ENCODE results near the gene GLRA3.
A peak's percentile ranks its signal among the peaks of the same experiment; 100 is the strongest.
"Not testable (repeated sequence)": the region's sequence is repeated elsewhere in the genome, so short reads cannot be mapped to it uniquely, and the experiment has no call there.

The GLRA3 gene

DNA sequence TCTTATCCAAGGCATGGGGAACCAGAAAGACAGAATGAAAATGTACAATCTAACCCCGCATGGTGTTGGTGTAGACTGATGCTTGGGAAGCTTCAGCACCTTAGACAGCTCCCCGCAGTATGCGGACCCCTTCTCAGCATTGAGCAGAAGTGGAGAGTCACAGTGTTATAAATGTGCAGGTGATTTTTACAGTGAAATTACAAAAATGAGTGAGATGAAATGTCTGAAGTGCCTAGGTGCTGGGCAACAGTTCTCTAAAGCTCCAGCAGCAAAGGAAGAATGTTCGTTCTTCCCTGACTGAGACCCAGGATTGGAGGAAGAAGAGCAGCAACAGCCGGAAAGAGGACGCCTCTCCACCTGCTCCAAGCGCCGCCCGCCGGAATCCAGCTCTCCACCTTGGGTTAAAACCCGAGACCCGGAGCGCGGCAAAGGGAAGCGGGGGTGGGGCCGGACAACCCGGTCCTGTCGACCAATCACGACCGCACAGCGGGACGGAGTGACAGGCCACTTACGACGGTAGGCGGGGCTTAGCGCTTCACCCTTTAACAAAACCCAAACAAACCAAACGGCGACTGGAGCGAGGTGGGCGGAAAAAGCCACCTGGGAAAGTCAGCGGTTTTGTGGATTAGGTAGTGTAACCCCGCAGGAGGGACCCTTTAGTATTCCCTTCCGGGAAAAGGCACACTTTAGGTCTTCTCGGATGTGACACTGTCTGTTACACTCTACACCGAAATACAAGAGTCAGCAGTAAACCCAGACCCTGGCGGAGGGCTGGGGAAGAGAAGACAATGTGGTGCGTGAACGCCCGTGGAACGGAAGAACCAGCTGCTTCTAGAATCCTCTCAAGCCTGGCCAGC, at the start of gene GLRA3:
Gene GLRA3, minus strand, starts transcription at position 403 of the 857 bp plus-strand sequence. CDS start 436 bp downstream, outside the sequence.
- H3K9ac ChIP-seq (ENCODE audit: low read depth, low read length) = peak within 1 kb of the TSS; percentile 66
- no peaks in the 10 kb centered on the region for H3K4me1 ChIP-seq (ENCODE audit: control insufficient read depth, insufficient read depth, low read length)
- H3K9me3 ChIP-seq (ENCODE audit: control insufficient read depth, insufficient read depth, low read length) = no peaks in the 10 kb centered on the region
- no peaks in the 10 kb centered on the region for H3K27me3 ChIP-seq (ENCODE audit: control insufficient read depth, insufficient read depth, low read length)
- H3K4me3 ChIP-seq (ENCODE audit: low read depth, low read length) = peak within 1 kb of the TSS; percentile 85
- no peaks in the 10 kb centered on the region for H3K36me3 ChIP-seq (ENCODE audit: control insufficient read depth, insufficient read depth, low read length)

DNA sequence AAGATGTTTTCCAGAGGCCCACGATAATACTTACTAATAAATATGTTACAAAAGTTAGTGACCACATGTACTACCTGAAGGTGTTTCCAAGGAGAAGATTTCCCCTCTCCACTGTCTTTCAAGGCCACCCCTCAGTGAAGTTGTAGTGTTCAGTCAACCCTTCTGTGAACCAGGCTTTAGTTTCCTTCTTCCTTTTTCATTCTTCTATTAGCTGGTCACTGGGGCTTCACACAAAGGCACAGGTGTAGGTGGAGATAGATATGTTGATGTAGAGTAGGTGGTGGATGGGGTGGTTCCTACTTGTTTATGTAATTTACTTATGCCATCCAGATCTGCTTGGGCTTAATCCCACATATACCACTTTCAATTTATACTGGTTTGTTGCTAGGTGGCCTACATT, 45.9 kb upstream of the GLRA3 start:
- Histone ChIP-seq H3K4me1 (ENCODE audit: control insufficient read depth, insufficient read depth, low read length) (no peaks in the 10 kb centered on the region), H3K4me3 (ENCODE audit: low read depth, low read length) (no peak overlapping the region), H3K9ac (ENCODE audit: low read depth, low read length) (no peak overlapping the region), H3K36me3 (ENCODE audit: control insufficient read depth, insufficient read depth, low read length) (no peaks in the 10 kb centered on the region), H3K9me3 (ENCODE audit: control insufficient read depth, insufficient read depth, low read length) (no peaks in the 10 kb centered on the region), H3K27me3 (ENCODE audit: control insufficient read depth, insufficient read depth, low read length) (no peaks in the 10 kb centered on the region)

DNA sequence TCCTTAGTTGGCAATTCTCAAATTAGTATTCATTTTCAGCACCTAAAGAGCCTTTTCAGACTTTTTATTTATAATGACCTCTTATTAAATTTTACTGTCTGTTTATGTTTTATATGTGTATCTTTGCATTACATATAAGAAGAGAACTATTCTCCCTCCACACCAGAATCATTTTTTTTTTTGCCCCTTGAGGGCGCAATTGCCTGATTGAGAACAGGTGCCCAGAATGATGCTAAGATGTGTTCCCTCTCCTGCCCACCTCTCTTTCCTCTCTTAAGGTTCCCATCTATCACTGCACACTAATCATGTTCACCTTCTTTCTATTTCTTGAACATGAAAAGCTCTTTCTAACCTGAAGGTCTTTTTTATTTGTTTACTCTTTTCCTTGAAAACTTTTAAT, 44.9 kb upstream of the GLRA3 start:
- Histone ChIP-seq H3K36me3 (ENCODE audit: control insufficient read depth, insufficient read depth, low read length) (no peaks in the 10 kb centered on the region), H3K4me3 (ENCODE audit: low read depth, low read length) (no peak overlapping the region)

DNA sequence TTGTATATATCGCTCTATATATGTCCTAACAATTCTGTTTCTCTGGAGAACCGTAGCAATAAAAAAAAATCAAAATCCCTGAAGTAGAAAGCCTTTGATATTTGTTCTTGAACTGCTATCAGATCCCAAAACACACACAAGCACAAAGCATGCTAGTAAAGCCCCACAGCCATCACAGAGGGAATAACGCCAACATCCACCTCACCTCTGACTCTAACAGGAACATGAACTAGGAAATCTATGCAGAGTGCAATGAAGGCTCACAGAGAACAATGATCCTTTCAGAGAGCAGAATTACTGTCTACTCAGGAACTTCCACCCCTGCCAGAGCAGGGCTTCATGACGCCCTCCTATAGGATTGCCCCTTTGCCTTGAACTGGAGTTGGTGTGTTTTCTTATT, 44.1 kb upstream of the GLRA3 start:
- not testable (repeated sequence) for H3K9ac ChIP-seq (ENCODE audit: low read depth, low read length); H3K4me1 ChIP-seq (ENCODE audit: control insufficient read depth, insufficient read depth, low read length); H3K36me3 ChIP-seq (ENCODE audit: control insufficient read depth, insufficient read depth, low read length); H3K9me3 ChIP-seq (ENCODE audit: control insufficient read depth, insufficient read depth, low read length); H3K27me3 ChIP-seq (ENCODE audit: control insufficient read depth, insufficient read depth, low read length); H3K4me3 ChIP-seq (ENCODE audit: low read depth, low read length)

More for the DNA sequence above, 44.9 kb upstream of the GLRA3 start:
- no peaks in the 10 kb centered on the region for H3K4me1 ChIP-seq (ENCODE audit: control insufficient read depth, insufficient read depth, low read length)
- H3K9me3 ChIP-seq (ENCODE audit: control insufficient read depth, insufficient read depth, low read length) = no peaks in the 10 kb centered on the region
- no peak overlapping the region for H3K9ac ChIP-seq (ENCODE audit: low read depth, low read length)
- H3K27me3 ChIP-seq (ENCODE audit: control insufficient read depth, insufficient read depth, low read length) = no peaks in the 10 kb centered on the region

DNA sequence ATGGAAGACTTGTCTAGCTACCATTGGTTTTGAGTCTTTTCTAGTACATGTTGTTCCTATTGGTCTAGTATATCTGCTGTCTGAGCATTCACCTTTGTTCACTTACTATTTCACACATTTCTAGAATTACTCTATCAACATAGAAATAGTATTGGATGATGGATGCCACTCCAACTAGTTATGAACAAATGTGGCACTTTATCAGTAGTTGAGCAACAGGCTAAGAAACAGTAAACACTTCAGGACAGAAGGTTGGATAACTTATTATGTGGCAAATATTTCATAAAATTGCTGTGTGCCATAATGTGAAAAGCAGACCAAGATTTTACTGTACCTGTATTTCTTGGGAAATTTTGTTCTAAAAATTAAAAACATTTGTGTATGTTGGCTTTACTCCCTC, 42.4 kb upstream of the GLRA3 start:
- H3K36me3 ChIP-seq (ENCODE audit: control insufficient read depth, insufficient read depth, low read length) = no peaks in the 10 kb centered on the region
- H3K4me1 ChIP-seq (ENCODE audit: control insufficient read depth, insufficient read depth, low read length) = no peaks in the 10 kb centered on the region
- H3K27me3 ChIP-seq (ENCODE audit: control insufficient read depth, insufficient read depth, low read length) = no peaks in the 10 kb centered on the region
- no peak overlapping the region for H3K4me3 ChIP-seq (ENCODE audit: low read depth, low read length)
- H3K9ac ChIP-seq (ENCODE audit: low read depth, low read length) = no peak overlapping the region
- no peaks in the 10 kb centered on the region for H3K9me3 ChIP-seq (ENCODE audit: control insufficient read depth, insufficient read depth, low read length)

DNA sequence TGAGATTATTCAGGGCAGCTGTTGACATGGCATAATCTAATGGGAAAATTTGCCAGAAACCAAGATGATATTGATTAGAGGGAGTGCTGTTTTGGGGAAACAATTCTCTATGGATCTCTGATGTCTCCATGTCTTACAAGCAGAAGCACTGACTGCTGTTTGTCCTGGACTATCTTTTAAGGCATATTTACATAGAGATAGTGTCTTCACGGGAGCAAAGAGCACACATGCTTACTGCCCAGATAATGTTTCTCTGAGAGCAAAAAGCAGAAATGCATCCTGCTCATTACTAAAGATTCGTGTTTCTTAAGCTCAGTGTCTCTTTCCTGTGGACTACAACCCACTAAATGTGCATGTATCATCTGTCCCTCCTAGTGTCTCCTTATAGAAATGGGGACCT, 41.3 kb upstream of the GLRA3 start:
- no peaks in the 10 kb centered on the region for H3K9me3 ChIP-seq (ENCODE audit: control insufficient read depth, insufficient read depth, low read length)
- H3K4me3 ChIP-seq (ENCODE audit: low read depth, low read length) = no peak overlapping the region
- no peaks in the 10 kb centered on the region for H3K36me3 ChIP-seq (ENCODE audit: control insufficient read depth, insufficient read depth, low read length)
- H3K27me3 ChIP-seq (ENCODE audit: control insufficient read depth, insufficient read depth, low read length) = no peaks in the 10 kb centered on the region
- no peak overlapping the region for H3K9ac ChIP-seq (ENCODE audit: low read depth, low read length)
- no peaks in the 10 kb centered on the region for H3K4me1 ChIP-seq (ENCODE audit: control insufficient read depth, insufficient read depth, low read length)

DNA sequence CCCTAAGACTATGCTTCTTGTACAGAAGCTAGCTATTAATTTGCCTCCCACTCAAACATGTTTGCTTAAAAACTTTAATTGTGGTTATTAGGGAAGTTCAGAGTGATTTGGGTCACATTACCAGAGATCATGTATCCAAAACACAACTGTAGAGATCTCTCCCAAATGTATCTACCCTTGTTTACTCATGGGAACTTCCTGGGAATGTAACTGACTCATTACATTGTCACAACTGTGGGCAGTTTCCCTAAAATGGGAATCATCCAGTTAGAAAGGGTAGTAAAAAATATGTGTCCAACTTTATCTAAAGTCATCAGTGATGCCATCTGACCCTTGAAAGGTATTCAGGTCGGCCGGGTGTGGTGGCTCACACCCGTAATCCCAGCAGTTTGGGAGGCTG, 40.3 kb upstream of the GLRA3 start:
- Histone ChIP-seq H3K9ac (ENCODE audit: low read depth, low read length) (no peak overlapping the region), H3K27me3 (ENCODE audit: control insufficient read depth, insufficient read depth, low read length) (no peaks in the 10 kb centered on the region), H3K4me3 (ENCODE audit: low read depth, low read length) (no peak overlapping the region), H3K4me1 (ENCODE audit: control insufficient read depth, insufficient read depth, low read length) (no peaks in the 10 kb centered on the region), H3K36me3 (ENCODE audit: control insufficient read depth, insufficient read depth, low read length) (no peaks in the 10 kb centered on the region), H3K9me3 (ENCODE audit: control insufficient read depth, insufficient read depth, low read length) (no peaks in the 10 kb centered on the region)

DNA sequence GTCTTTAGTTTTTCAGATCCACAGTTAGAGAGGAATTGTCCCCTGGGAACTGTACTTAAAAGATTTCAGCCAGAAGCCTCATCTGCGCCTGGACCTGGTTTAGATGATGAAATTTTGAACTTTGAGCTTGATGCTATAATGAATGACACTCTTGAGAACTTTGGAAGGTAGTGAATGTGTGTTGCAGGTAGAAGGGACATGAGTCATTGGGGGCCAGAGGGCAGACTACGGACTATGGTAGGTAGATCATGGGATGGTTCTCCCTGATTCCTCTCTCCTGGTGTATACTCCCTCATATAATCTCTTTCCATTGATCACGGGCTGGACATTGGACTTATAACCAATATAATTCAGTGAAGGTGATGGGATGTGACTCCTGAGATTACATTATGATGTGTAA, 38.9 kb upstream of the GLRA3 start:
- no peaks in the 10 kb centered on the region for H3K36me3 ChIP-seq (ENCODE audit: control insufficient read depth, insufficient read depth, low read length)
- H3K27me3 ChIP-seq (ENCODE audit: control insufficient read depth, insufficient read depth, low read length) = no peaks in the 10 kb centered on the region
- H3K9me3 ChIP-seq (ENCODE audit: control insufficient read depth, insufficient read depth, low read length) = no peaks in the 10 kb centered on the region
- no peaks in the 10 kb centered on the region for H3K4me1 ChIP-seq (ENCODE audit: control insufficient read depth, insufficient read depth, low read length)
- no peak overlapping the region for H3K9ac ChIP-seq (ENCODE audit: low read depth, low read length)
- H3K4me3 ChIP-seq (ENCODE audit: low read depth, low read length) = no peak overlapping the region

DNA sequence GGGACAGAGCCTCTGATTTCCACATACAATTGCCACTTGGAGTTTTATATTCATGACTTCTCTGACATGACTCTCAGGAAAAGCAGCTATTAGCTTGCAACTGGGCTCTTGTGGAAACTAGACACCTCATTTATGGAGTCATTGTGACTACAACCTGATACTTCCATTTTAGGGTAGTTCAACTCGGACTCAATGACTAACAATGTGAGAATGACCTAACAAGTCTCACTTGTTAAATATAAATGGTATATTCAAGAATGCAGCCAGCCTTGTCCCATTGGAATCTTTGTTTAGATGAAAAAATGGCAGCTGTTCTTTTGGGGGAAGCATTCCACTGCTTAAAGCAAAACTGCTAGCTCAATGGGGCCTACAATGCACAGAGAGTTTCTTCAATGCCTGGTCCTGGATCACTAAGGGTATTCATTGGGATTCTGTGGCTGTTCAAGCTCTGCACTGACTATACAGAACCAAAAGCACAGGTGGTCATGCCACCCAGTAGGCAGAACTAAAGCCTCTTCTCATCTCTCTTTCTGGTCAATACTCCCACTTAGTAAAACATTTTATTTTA, 36.5 kb upstream of the GLRA3 start:
- Histone ChIP-seq H3K36me3 (ENCODE audit: control insufficient read depth, insufficient read depth, low read length) (no peaks in the 10 kb centered on the region), H3K4me1 (ENCODE audit: control insufficient read depth, insufficient read depth, low read length) (no peaks in the 10 kb centered on the region), H3K9me3 (ENCODE audit: control insufficient read depth, insufficient read depth, low read length) (no peaks in the 10 kb centered on the region), H3K27me3 (ENCODE audit: control insufficient read depth, insufficient read depth, low read length) (no peaks in the 10 kb centered on the region), H3K4me3 (ENCODE audit: low read depth, low read length) (no peak overlapping the region), H3K9ac (ENCODE audit: low read depth, low read length) (no peak overlapping the region)

DNA sequence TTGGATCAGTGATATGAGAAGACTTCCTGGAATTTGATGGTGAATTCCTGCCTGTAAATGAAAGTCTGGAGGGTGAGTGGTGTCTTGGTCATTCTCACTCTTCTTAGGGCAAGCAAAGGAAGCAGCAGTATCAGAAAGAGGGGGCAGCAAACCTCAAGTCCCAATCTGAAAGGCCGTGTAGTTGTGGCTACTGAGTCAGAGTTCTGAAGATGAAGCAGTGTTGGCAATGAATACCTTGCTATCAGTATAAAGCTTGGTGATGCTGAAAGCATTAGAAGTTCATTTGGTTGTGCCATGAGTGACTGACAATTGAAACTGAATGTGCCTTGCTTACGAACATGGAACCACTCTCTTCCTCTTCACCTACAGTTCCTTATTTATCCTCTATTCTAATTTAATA, 35.0 kb upstream of the GLRA3 start:
- Histone ChIP-seq H3K9me3 (ENCODE audit: control insufficient read depth, insufficient read depth, low read length) (no peaks in the 10 kb centered on the region), H3K4me3 (ENCODE audit: low read depth, low read length) (no peak overlapping the region), H3K27me3 (ENCODE audit: control insufficient read depth, insufficient read depth, low read length) (no peaks in the 10 kb centered on the region), H3K4me1 (ENCODE audit: control insufficient read depth, insufficient read depth, low read length) (no peaks in the 10 kb centered on the region), H3K9ac (ENCODE audit: low read depth, low read length) (no peak overlapping the region), H3K36me3 (ENCODE audit: control insufficient read depth, insufficient read depth, low read length) (no peaks in the 10 kb centered on the region)

DNA sequence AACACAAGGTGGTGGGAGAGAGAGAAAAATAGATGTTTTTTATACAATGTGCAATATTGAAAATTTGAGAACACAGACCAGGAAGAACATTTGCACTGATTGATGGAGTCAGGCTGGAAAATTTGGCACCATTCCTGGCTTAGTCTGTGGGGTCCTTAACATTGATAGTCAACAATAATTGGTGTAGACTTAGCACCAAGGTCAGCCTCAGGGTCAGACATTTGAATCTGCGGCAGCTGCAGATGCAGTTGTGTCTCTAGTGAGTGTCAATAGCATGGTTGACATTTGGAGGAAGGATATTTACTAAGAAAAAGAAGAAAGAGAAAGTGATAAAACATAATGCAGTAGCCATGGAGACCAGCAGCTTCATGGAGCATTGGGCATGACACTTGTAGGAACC, 31.5 kb upstream of the GLRA3 start:
- Histone ChIP-seq H3K9me3 (ENCODE audit: control insufficient read depth, insufficient read depth, low read length) (no peaks in the 10 kb centered on the region), H3K36me3 (ENCODE audit: control insufficient read depth, insufficient read depth, low read length) (no peaks in the 10 kb centered on the region), H3K27me3 (ENCODE audit: control insufficient read depth, insufficient read depth, low read length) (no peaks in the 10 kb centered on the region), H3K9ac (ENCODE audit: low read depth, low read length) (no peak overlapping the region), H3K4me1 (ENCODE audit: control insufficient read depth, insufficient read depth, low read length) (no peaks in the 10 kb centered on the region), H3K4me3 (ENCODE audit: low read depth, low read length) (no peak overlapping the region)

DNA sequence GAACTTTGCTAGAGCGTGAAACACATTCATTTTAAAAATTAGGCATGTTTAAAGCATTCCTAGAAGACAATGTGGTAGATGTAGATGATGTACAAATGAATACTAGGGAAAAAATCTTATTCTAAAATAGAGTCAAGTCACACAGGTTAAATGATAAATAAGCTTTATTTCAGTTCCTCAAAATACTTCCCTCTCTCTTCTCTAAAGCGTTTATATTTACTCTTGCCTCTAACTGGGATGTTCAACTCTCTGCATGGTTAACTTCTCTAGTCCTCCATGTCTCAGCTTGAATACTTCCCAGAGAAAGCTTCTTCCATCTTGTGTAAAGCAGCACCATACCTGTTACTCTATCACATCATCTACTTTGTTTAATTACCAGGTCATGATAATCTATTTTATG, 30.9 kb upstream of the GLRA3 start:
- no peaks in the 10 kb centered on the region for H3K4me1 ChIP-seq (ENCODE audit: control insufficient read depth, insufficient read depth, low read length)
- no peaks in the 10 kb centered on the region for H3K27me3 ChIP-seq (ENCODE audit: control insufficient read depth, insufficient read depth, low read length)
- H3K9me3 ChIP-seq (ENCODE audit: control insufficient read depth, insufficient read depth, low read length) = no peaks in the 10 kb centered on the region
- H3K9ac ChIP-seq (ENCODE audit: low read depth, low read length) = no peak overlapping the region
- H3K4me3 ChIP-seq (ENCODE audit: low read depth, low read length) = no peak overlapping the region
- H3K36me3 ChIP-seq (ENCODE audit: control insufficient read depth, insufficient read depth, low read length) = no peaks in the 10 kb centered on the region
